ENCODE results near the gene ARL2BP.
"Not testable (repeated sequence)": the region's sequence is repeated elsewhere in the genome, so short reads cannot be mapped to it uniquely, and the experiment has no call there.

Gene ARL2BP

GRCh38 chr16:57263541-57264351 is 18.7 kb downstream of the ARL2BP start:
- no peak for DNase-seq

DNA sequence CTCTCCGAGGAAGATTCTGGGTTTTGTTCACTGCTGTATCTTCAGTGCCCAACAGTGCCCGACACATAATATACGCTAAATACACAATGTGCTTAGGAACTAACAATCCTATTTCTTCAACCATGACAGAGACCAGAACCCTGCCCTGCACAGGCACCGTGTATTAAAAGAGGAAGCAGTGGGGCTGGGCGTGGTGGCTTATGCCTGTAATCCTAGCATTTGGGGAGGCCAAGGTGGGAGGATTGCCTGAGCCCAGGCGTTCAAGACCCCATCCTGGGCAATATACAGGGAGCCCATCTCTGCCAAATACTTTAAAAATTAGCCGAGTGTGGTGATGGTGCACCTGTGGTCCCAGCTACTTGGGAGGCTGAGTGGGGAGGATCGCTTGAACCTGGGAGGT is 19.3 kb downstream of the ARL2BP start:
- DNase-seq = no peak

DNA sequence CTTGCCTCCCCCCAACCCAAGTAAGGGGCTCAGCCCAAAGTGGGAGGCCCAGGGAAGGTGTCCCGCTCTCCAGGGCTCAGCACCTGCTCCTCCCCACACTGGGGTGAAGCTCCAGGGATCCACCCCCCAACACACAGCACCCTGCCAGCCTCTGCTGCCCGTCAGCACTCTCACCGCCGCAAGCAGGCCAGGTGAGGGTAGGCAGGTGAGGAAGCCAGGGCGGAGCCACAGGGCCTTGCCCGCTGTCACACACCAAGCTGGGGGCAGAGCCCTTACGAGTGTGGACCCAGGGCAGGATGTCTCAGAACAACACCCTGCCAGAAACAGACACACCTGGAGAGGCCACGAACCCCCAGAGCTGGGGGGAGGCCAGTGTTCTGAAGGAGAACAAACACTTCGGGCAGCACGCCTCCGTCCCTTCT is 19.9 kb downstream of the ARL2BP start:
- DNase-seq = no peak

GRCh38 chr16:57265850-57266530 is 20.9 kb downstream of the ARL2BP start:
- no peak for DNase-seq

GRCh38 chr16:57266531-57267260 is 21.6 kb downstream of the ARL2BP start:
- DNase-seq = peak; percentile 9

DNA sequence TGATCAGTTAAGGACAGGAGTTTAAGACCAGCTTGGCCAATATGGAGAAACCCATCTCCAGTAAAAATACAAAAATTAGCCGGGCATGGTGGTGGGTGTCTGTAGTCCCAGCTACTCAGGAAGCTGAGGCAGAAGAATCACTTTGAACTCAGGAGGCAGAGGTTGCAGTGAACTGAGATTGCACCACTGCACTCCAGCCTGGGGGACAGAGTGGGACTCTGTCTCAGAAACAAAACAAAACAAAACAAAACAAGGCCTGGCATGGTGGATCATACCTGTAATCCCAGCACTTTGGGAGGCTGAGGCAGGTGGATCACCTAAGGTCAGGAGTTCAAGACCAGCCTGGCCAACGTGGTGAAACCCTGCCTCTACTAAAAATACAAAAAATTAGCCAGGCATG is 22.3 kb downstream of the ARL2BP start:
- DNase-seq = not testable (repeated sequence)

DNA sequence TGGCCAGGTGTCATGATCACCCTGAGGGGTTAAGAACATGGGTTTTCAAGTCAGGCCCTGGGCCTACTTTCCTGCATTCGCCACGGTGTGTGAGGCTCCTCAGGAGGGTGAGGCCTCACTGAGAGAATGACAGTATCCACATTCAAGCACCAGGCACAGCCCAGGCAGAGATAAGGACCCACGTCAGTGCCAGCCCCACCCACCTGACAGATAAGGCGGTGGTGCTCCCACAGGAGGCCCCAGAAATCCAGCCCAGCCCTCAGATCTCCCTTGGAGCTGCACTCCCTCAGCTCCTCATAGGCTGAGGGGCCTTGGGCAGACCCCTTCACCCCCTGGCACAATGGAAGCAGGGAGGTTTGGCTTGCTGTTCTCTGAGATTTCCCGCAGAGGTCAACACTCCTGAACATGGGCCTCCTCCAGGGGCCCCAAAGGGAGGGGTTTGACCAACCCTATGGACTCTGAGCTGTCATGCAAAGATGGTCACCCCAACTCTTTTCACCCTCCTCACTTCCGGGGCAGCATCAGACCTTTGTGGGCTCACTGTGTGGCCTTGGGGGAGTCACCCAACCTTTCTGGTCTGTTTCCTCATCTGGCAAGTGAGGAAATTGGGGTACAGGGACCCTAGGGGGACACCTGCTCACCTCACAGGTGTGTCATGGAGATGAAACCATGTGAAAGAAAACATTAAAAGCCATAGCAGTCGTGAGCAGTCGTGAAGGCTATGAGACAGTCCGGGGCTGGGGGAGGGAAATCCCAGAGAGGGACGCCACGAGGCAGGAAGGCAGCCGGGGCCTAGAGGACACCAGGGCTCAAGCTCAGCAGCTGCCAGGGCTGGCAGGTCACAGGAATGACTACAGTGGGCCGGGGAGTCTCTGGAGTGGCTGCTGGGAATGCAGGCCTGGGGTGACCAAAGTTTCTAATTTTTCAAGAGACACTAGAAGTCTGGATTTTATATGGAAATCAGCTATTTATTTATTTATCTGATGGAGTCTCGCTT is 24.0 kb downstream of the ARL2BP start:
- DNase-seq = no peak

- no peak for DNase-seq
These were observed 25.4 kb downstream of the ARL2BP start for GRCh38 chr16:57270221-57271062.

GRCh38 chr16:57271063-57271345 is 25.9 kb downstream of the ARL2BP start:
- no peak for DNase-seq

GRCh38 chr16:57271867-57272495 is 26.9 kb downstream of the ARL2BP start:
- DNase-seq = no peak

- DNase-seq = no peak
These were observed 28.3 kb downstream of the ARL2BP start for GRCh38 chr16:57273359-57273758.

DNA sequence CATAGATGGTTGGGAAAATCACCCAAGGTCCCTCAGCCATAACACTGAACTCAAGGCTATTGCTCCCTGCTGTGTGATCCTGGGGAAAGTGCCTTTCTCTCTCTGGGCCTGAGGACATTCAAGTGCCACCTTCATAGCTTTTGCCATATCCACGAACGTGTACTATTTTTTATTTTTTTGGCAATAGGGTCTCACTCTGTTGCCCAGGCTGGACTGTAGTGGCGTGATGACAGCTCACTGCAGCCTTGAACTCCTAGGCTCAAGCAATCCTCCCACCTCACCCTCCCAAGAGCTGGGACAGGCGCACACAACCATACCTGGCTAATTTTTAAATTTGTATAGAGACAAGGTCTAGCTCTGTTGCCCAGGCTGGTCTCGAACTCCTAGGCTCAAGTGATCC is 28.8 kb downstream of the ARL2BP start:
- DNase-seq = no peak

DNA sequence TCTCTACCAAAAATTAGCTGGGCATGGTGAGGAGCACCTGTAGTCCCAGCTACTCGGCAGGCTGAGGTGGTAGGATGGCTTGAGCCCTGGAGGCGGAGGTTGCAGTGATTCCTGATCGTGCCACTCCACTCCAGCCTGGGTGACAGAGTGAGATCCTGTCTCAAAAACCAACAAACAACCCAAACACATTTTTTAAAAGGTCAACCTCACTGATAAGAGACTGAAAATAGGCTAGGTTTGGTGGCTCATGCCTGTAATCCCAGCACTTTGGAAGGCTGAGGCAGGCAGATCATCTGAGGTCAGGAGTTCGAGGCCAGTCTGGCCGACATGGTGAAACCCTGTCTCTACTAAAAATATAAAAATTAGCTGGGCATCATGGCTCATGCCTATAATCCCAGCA is 30.9 kb downstream of the ARL2BP start:
- DNase-seq = not testable (repeated sequence)

DNA sequence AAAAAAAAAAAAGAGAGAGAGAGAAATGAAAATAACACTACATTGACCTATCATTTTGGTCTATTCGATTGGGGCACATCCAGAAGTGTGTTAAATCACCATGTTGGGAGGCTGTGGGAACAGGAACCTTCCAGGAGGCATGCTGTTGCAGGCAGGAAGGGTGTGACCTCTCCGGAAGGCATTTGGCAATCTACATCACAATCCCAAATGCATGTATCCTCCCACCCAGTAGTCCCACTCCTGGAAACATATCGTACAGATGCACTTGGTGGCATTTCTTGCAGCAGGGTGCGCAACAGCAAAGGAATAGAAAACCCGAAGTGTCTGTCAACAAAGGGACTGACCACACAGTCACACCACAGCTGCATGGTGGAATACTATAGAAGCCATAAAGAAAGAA is 31.5 kb downstream of the ARL2BP start:
- DNase-seq = no peak

DNA sequence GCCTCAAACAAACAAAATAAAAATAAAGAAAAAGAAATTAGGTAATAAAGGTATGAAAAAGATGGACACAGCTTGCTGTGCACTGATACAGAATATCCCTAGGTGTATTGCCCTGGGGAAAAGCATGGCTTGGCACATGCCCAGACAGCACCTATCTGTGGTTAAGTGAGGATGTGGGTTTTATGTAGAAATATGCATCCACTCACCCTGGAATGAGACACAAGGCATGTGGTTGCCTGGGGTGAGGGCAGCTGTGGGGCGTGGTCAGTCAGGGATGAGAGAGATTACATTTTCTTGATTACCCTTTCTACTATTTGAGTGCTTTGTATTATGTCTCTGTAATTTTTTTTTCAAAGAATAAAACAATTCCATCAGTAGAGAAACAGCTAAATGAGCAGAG is 32.5 kb downstream of the ARL2BP start:
- DNase-seq = no peak

DNA sequence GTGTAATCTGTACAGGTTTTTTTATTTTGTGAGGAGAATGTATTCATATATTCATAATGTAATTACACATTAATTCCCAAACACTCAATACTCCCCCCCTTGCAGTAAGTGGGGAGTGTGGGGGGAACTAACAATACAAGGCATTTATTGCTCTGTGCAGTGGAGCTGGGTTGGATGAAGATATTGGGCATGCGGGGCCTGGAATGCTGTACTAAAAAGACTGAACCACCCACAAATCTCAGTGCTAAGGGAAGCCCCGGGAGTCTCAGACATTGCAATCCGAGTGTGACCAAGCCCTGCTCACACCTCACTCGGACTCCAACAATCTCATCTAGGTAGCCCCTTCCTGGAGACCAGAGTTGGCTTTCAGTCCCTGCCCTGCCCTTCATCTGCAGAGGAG is 33.4 kb downstream of the ARL2BP start:
- no peak for DNase-seq

DNA sequence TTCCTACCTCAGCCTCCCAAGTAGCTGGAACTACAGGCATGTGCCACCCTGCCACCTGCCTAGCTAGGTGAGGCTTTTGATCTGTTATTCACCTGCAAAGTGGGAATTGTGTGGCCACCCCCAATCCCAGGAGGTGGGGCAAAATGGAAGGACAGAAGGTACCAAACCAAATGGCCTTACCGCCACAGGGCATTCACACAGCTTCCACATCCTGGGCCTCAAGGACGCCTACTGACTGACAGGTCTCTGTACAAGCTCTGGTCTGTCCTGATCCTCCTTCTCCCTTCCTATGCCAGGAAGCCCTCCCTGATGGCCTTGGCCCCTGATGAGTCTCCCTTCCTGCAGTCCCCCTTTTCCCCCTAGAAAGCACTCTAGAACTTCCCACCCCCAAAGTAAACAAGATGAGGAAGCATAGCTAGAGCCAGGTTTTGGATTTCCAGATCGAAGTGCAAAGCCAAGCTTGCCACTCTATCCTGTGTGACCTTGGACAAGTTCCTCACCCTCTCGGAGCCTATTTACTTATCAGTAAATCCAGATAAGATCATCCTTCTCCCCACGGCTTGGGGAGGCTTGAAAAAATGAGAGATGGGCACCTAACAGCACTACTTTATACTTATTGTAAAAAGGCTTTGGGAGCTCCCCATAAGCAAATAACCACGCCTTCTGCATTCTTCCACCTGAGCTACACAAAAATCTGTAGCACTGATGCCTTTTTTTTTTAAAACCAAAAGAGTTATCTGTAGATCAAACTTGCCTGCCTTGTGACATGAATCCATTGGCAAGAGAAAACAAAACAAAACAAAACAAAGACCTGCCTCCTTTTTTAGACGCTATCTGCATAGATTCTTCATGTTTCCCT is 35.0 kb downstream of the ARL2BP start:
- no peak for DNase-seq

- no peak for DNase-seq
These were observed 36.7 kb downstream of the ARL2BP start for GRCh38 chr16:57281791-57282190.

GRCh38 chr16:57282510-57283213 is 37.6 kb downstream of the ARL2BP start:
- no peak for DNase-seq

All from GDM1 (cell line).